Spleen (tissue), 7 donors: Measurements from ENCODE around the gene TOR1B.

Experiments used
- CTCF ChIP-seq, 11 experiments: fragments of 200-600 bp in 7 of 11; fragments of 450-650 bp in 4 of 11; sonication (generic) in 4 of 11; IDR thresholded peaks in 8 of 11; conservative IDR thresholded peaks in 3 of 11; 1 replicate in 7 of 11; 2 replicates in 4 of 11; pipeline versions ENCODE4 v1.4.0 to v1.8.0; 2016 to 2021; ENCODE audit warnings: antibody characterized with exemption in 11 of 11, inconsistent platforms in 4 of 11, mild to moderate bottlenecking in 1 of 11
- POLR2A ChIP-seq, 3 donors: fragments of 450-650 bp; IDR thresholded peaks; one replicate each; pipeline ENCODE4 v1.5.1; 2017; ENCODE audit warnings: antibody characterized with exemption in 3 of 3, mild to moderate bottlenecking in 1 of 3
- POLR2AphosphoS5 ChIP-seq, 3 donors: sonication (generic); formaldehyde crosslinking; IDR thresholded peaks; one replicate each; pipeline ENCODE4 v1.5.1; 2017; ENCODE audit warnings: antibody characterized with exemption in 3 of 3
- donor health status: DM: no; HTN: no; CAD: no; lungs with moderate emphysema.
- donor health status: DM: no; HTN: no; CAD: no.
- donor health status: DM: no; HTN: no; CAD: no.

- TF ChIP-seq CTCF (IDR thresholded peaks at IDR 0.05 in 8 of 11, conservative IDR thresholded peaks at IDR 0.05 in 3 of 11) (no peak), POLR2AphosphoS5 (IDR thresholded peaks at IDR 0.05) (no peak), POLR2A (IDR thresholded peaks at IDR 0.05) (no peak)
Observed at GRCh38 chr9:129759804-129760502, 43.0 kb upstream of the TOR1B start.
